ENCODE measurements around the gene CALM3. TPM values are rescaled to one million over a fixed set of nuclear protein-coding genes. Genes with fewer than 3 reads are reported as not detected.

The CALM3 gene
- total and polyA plus RNA-seq, 2 experiments from 2014 or later, result 148 to 215 TPM

DNA sequence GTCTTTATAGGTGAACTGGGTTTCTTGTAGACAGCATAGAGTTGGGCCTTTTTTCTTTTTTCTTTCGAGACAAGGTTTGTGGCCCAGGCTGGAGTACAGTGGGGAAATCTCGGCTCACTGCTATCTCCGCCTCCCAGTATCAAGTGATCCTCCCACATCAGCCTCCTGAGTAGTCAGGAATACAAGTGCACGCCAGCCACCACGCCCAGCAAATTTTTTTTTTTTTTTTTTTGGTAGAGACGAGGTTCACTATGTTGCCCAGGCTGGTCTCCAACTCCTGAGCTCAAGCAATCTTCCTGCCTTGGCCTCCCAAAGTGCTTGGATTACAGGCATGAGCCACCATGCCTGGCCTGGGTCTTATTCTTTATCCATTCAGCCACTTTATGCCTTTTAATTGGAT lies 5.1 kb upstream of the CALM3 start:
- Mint-ChIP-seq H3K4me3 (no peak overlapping the region), H3K27ac (no peak overlapping the region), H3K27me3 (ENCODE audit: insufficient read depth, low read depth, poor library complexity) (peaks cover 4% of the 10 kb centered on the region), H3K4me1 (peaks cover 6% of the 10 kb centered on the region; the same call in 2 of the 3 replicates), H3K9me3 (peaks cover 2% of the 10 kb centered on the region; the same call in 2 of the 3 replicates), H3K36me3 (ENCODE audit: low read depth) (no peaks in the 10 kb centered on the region; the same call in 2 of the 3 replicates)
- Histone ChIP-seq H3K4me3 (no peak overlapping the region), H3K9me2 (ENCODE audit: insufficient read depth) (no peaks in the 10 kb centered on the region), H3K36me3 (ENCODE audit: insufficient read depth) (no peaks in the 10 kb centered on the region), H4K20me1 (replicated peaks; ENCODE audit: insufficient read depth) (no peaks in the 10 kb centered on the region), H3K79me2 (replicated peaks; ENCODE audit: insufficient read depth) (no peaks in the 10 kb centered on the region), H3K4me1 (ENCODE audit: insufficient read depth) (no peaks in the 10 kb centered on the region), H3K4me2 (no peak overlapping the region), H3K27ac (ENCODE audit: low read depth) (no peak overlapping the region), H2AFZ (no peak overlapping the region), H3K27me3 (ENCODE audit: insufficient read depth) (no peaks in the 10 kb centered on the region), H3F3A (replicated peaks; ENCODE audit: low read depth) (no peaks in the 10 kb centered on the region)
- no peak for DNase-seq (ENCODE audit: low spot score)
- TF ChIP-seq NANOG (IDR thresholded peaks at IDR 0.05; ENCODE audit: borderline replicate concordance), result no peak
- no peak for TF ChIP-seq STAT1 (IDR thresholded peaks at IDR 0.05; ENCODE audit: unreplicated experiment)
- TF ChIP-seq ZNF331 (CRISPR knock-in tag; IDR thresholded peaks at IDR 0.05; ENCODE audit: low read depth), result no peak
- TF ChIP-seq EZH2 (IDR thresholded peaks at IDR 0.05; ENCODE audit: low read depth, unreplicated experiment), result no peak
- TF ChIP-seq, protein P1, sequence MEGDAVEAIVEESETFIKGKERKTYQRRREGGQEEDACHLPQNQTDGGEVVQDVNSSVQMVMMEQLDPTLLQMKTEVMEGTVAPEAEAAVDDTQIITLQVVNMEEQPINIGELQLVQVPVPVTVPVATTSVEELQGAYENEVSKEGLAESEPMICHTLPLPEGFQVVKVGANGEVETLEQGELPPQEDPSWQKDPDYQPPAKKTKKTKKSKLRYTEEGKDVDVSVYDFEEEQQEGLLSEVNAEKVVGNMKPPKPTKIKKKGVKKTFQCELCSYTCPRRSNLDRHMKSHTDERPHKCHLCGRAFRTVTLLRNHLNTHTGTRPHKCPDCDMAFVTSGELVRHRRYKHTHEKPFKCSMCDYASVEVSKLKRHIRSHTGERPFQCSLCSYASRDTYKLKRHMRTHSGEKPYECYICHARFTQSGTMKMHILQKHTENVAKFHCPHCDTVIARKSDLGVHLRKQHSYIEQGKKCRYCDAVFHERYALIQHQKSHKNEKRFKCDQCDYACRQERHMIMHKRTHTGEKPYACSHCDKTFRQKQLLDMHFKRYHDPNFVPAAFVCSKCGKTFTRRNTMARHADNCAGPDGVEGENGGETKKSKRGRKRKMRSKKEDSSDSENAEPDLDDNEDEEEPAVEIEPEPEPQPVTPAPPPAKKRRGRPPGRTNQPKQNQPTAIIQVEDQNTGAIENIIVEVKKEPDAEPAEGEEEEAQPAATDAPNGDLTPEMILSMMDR (conservative IDR thresholded peaks at IDR 0.05; ENCODE audit: low read depth in 2 of 2), result no peak
- TF ChIP-seq, protein P2, sequence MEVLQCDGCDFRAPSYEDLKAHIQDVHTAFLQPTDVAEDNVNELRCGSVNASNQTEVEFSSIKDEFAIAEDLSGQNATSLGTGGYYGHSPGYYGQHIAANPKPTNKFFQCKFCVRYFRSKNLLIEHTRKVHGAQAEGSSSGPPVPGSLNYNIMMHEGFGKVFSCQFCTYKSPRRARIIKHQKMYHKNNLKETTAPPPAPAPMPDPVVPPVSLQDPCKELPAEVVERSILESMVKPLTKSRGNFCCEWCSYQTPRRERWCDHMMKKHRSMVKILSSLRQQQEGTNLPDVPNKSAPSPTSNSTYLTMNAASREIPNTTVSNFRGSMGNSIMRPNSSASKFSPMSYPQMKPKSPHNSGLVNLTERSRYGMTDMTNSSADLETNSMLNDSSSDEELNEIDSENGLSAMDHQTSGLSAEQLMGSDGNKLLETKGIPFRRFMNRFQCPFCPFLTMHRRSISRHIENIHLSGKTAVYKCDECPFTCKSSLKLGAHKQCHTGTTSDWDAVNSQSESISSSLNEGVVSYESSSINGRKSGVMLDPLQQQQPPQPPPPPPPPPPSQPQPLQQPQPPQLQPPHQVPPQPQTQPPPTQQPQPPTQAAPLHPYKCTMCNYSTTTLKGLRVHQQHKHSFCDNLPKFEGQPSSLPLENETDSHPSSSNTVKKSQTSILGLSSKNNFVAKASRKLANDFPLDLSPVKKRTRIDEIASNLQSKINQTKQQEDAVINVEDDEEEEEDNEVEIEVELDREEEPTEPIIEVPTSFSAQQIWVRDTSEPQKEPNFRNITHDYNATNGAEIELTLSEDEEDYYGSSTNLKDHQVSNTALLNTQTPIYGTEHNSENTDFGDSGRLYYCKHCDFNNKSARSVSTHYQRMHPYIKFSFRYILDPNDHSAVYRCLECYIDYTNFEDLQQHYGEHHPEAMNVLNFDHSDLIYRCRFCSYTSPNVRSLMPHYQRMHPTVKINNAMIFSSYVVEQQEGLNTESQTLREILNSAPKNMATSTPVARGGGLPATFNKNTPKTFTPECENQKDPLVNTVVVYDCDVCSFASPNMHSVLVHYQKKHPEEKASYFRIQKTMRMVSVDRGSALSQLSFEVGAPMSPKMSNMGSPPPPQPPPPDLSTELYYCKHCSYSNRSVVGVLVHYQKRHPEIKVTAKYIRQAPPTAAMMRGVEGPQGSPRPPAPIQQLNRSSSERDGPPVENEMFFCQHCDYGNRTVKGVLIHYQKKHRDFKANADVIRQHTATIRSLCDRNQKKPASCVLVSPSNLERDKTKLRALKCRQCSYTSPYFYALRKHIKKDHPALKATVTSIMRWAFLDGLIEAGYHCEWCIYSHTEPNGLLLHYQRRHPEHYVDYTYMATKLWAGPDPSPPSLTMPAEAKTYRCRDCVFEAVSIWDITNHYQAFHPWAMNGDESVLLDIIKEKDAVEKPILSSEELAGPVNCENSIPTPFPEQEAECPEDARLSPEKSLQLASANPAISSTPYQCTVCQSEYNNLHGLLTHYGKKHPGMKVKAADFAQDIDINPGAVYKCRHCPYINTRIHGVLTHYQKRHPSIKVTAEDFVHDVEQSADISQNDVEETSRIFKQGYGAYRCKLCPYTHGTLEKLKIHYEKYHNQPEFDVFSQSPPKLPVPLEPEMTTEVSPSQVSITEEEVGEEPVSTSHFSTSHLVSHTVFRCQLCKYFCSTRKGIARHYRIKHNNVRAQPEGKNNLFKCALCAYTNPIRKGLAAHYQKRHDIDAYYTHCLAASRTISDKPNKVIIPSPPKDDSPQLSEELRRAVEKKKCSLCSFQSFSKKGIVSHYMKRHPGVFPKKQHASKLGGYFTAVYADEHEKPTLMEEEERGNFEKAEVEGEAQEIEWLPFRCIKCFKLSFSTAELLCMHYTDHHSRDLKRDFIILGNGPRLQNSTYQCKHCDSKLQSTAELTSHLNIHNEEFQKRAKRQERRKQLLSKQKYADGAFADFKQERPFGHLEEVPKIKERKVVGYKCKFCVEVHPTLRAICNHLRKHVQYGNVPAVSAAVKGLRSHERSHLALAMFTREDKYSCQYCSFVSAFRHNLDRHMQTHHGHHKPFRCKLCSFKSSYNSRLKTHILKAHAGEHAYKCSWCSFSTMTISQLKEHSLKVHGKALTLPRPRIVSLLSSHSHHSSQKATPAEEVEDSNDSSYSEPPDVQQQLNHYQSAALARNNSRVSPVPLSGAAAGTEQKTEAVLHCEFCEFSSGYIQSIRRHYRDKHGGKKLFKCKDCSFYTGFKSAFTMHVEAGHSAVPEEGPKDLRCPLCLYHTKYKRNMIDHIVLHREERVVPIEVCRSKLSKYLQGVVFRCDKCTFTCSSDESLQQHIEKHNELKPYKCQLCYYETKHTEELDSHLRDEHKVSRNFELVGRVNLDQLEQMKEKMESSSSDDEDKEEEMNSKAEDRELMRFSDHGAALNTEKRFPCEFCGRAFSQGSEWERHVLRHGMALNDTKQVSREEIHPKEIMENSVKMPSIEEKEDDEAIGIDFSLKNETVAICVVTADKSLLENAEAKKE (CRISPR knock-in tag; IDR thresholded peaks at IDR 0.05), result no peak
- TF ChIP-seq ZNF114 (CRISPR knock-in tag; IDR thresholded peaks at IDR 0.05), result no peak
- TF ChIP-seq, protein P3, sequence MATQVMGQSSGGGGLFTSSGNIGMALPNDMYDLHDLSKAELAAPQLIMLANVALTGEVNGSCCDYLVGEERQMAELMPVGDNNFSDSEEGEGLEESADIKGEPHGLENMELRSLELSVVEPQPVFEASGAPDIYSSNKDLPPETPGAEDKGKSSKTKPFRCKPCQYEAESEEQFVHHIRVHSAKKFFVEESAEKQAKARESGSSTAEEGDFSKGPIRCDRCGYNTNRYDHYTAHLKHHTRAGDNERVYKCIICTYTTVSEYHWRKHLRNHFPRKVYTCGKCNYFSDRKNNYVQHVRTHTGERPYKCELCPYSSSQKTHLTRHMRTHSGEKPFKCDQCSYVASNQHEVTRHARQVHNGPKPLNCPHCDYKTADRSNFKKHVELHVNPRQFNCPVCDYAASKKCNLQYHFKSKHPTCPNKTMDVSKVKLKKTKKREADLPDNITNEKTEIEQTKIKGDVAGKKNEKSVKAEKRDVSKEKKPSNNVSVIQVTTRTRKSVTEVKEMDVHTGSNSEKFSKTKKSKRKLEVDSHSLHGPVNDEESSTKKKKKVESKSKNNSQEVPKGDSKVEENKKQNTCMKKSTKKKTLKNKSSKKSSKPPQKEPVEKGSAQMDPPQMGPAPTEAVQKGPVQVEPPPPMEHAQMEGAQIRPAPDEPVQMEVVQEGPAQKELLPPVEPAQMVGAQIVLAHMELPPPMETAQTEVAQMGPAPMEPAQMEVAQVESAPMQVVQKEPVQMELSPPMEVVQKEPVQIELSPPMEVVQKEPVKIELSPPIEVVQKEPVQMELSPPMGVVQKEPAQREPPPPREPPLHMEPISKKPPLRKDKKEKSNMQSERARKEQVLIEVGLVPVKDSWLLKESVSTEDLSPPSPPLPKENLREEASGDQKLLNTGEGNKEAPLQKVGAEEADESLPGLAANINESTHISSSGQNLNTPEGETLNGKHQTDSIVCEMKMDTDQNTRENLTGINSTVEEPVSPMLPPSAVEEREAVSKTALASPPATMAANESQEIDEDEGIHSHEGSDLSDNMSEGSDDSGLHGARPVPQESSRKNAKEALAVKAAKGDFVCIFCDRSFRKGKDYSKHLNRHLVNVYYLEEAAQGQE (IDR thresholded peaks at IDR 0.05; ENCODE audit: unreplicated experiment), result no peak
- TF ChIP-seq POLR2AphosphoS5 (IDR thresholded peaks at IDR 0.05; ENCODE audit: low read depth), result no peak
- no peak for TF ChIP-seq JUNB (IDR thresholded peaks at IDR 0.05; ENCODE audit: unreplicated experiment)
- TF ChIP-seq, protein P4, sequence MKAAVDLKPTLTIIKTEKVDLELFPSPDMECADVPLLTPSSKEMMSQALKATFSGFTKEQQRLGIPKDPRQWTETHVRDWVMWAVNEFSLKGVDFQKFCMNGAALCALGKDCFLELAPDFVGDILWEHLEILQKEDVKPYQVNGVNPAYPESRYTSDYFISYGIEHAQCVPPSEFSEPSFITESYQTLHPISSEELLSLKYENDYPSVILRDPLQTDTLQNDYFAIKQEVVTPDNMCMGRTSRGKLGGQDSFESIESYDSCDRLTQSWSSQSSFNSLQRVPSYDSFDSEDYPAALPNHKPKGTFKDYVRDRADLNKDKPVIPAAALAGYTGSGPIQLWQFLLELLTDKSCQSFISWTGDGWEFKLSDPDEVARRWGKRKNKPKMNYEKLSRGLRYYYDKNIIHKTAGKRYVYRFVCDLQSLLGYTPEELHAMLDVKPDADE (IDR thresholded peaks at IDR 0.05), result no peak
- TF ChIP-seq CREB1 (CRISPR knock-in tag; IDR thresholded peaks at IDR 0.05; ENCODE audit: low read depth), result no peak
- ATAC-seq, result no peak

All from GM23338 (cell line).